K562 (cell line): ENCODE results near the gene MAP1LC3B2. TPM values are rescaled to one million over a fixed set of nuclear protein-coding genes. Genes with fewer than 3 reads are reported as not detected.

Source experiments
- C11orf30 ChIP-seq: fragments of 450-650 bp; IDR thresholded peaks from 2 replicates; pipeline ENCODE4 v1.6.1; 2016; ENCODE audit warnings: low read depth, mild to moderate bottlenecking
- CHD7 ChIP-seq: fragments of 200-600 bp; sonication (generic); IDR thresholded peaks from one replicate; pipeline ENCODE4 v1.6.1; 2012; ENCODE audit warnings: mild to moderate bottlenecking, low read depth, low read length, inconsistent platforms
- MAFG ChIP-seq: fragments of 450-650 bp; conservative IDR thresholded peaks from 2 replicates; pipeline ENCODE4 v1.6.1; 2016; ENCODE audit warnings: missing genetic modification characterization, missing compliant biosample characterization
- NFIC ChIP-seq: fragments of 450-650 bp; IDR thresholded peaks from 2 replicates; pipeline ENCODE4 v1.6.1; 2017; ENCODE audit warnings: mild to moderate bottlenecking, inconsistent platforms
- SUPT5H ChIP-seq: fragments of 450-650 bp; IDR thresholded peaks from 2 replicates; pipeline ENCODE4 v1.6.1; 2016
- ZNF316 ChIP-seq: fragments of 450-650 bp; IDR thresholded peaks from 2 replicates; pipeline ENCODE4 v1.6.1; 2016
- polyA plus RNA-seq, 8 experiments: library from polyadenylated mRNA; depleted of rRNA in 4 of 8; stranded (reverse) in 5 of 8; unstranded in 3 of 8; fragments of >200 nt; fragmentation: Nextera tagmentation in 2 of 8; fragmentation: Illumina TruSeq in 1 of 8; extraction: Ambion mirVana in 2 of 8; extraction: Trizol in 1 of 8; gene quantifications; 2 replicates each; pipeline versions ENCODE4 v1.2.1 to v1.2.3, GENCODE V29; 2011 to 2014; ENCODE audit warnings: inconsistent platforms in 1 of 8, missing spikeins in 1 of 8
- total RNA-seq, 7 experiments: library from RNA; depleted of rRNA in 6 of 7; stranded (reverse); fragments of >200 nt in 6 of 7; fragmentation: Illumina TruSeq in 2 of 7; extraction: Trizol in 2 of 7; gene quantifications; 2 replicates each; pipeline versions ENCODE4 v1.2.1 to v1.2.3, GENCODE V29; 2011 to 2021; ENCODE audit warnings: low replicate concordance in 1 of 7

The MAP1LC3B2 gene
- total and polyA plus RNA-seq, 9 of the 15 experiments (the other 6 are each of a cell fraction or from before 2014, with no cell fraction given) = 0.53 to 2.8 (median 0.76) TPM; not detected in 2

GRCh38 chr12:116539905-116540482 is 19.2 kb upstream of the MAP1LC3B2 start (continued):
- TF ChIP-seq CHD7 (peak; percentile 80), C11orf30 (peak; percentile 35; the same call in 1 of the 2 replicates), NFIC (peak; percentile 67), SUPT5H (no peak), ZNF316 (peak; percentile 43), MAFG (tag) (0 out of 2 replicates have a peak, but pooled peaks have one; percentile 23)
- TF ChIP-seq, all 486 proteins: peak for 9
